Activated CD8-positive, alpha-beta memory T cell treated with anti-CD3 and anti-CD28 coated beads for 36 hours (primary cell): ENCODE data around the gene LMNA. TPM values are rescaled to one million over a fixed set of nuclear protein-coding genes. Genes with fewer than 3 reads are reported as not detected.

Source experiments
- CTCF ChIA-PET: fragments of 350-600 bp; sonication (Branson Sonifier 250); formaldehyde crosslinking; loops from one replicate; lab custom pipeline; 2021; ENCODE audit warnings: antibody characterized with exemption; lab: Charles Lee
- POLR2A ChIA-PET: fragments of 350-600 bp; sonication (Branson Sonifier 250); formaldehyde crosslinking; loops from one replicate; lab custom pipeline; 2021; ENCODE audit warnings: antibody characterized with exemption; lab: Charles Lee
- total RNA-seq, 2 experiments: library from RNA; stranded (reverse); gene quantifications; one replicate each; pipeline ENCODE4 v1.2.3, GENCODE V29; 2021

Gene LMNA
- total RNA-seq, 2 experiments from 2014 or later, result 95.3 to 95.9 TPM

DNA sequence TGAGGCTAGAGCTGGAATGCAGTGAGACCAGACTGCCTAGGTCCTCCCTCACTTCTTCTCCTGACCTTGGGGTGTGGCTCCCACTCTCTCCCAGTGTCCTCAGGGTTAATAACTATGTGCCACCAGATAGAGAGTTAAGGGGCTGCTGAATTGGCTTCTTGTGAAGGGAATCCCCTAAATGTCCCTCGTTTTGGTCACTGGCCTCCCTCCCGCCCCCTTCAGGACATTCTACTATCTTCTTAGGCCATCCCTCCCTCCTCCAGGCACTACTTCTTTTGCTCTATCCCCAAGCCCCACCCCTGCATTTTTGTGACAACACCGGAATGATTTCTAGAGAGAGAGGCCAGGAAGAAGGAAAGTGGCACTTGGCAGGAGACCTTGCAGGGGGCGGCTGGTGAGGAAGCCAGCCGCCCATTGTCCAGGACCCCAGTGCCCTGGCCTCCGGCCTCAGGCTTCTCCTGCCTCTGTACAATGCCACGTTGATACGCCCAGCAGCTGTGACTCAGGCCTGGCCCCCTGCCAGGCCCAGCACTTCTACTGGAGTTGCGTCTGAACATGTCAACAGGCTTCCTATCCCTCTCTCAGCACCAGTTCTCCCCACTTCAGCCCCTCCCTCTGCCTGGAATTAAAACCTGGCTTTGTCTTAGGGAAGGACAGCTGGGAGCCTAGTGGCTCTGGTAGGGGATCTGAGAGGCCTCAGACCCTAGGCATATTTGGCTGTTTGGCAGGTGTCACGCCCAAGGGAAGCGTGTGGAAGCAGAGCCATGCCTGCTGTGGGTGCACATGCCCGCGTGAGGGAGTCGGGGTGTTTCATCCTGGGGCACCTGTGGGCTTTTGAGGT lies 9.1 kb downstream of the LMNA start:
- ChIA-PET CTCF (interaction anchor here (1.0 to 8.2 kb wide), 3 partner anchors 10 to 28 kb away, joined by 4 to 73 read pairs (median 5); no protein-coding TSS in a partner anchor), POLR2A (interaction anchor here (1.5 kb wide), 1 partner anchor 9 kb away, joined by 3 read pairs; the partner anchor contains the start of gene LMNA)

DNA sequence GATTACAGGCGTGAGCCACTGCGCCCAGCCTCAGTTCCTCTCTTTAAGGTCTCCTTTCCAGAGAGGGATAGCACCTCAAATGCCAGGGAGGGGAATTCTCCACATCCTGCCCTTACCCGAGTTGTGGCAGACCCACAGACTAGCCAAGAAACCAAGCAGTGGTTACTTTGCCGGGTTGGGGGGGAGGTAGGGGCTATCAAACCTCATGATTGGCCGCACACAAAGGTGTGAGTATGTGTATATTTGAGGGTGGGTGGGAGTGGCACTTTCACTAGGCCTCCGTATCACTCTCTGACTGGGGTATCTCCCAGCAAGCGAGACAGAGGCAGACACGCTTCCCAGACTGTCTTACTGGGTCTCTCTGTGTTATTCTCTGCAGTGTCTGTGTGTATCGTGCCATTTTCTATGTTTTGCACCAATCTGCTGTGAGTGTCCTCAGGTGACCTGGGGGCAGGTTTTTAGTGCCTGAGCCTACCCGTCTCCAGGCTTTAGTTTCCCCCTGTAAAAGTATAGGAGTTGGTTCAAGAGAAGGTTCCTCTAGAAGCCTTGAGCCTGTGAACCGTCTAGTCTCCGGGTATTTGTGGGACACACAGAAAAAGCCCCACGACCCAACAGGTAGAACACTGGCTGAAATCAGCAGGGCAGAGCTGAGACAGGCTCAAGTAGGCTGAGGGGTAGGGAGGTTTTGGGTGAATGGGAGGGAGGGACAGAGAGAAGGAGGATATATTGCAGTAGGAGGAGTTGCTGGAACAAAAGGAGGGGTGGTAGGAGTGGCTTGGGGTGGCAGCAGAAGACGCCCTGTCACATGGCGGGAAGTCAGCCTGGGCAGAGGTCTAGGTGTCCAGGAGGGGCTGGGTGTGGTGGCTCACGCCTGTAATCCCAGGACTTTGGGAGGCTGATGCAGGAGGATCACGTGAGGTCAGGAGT lies 10.3 kb downstream of the LMNA start:
- CTCF ChIA-PET, result interaction anchor here (8.2 to 13.6 kb wide), 2 partner anchors 29 to 30 kb away, joined by 73 to 361 read pairs; no protein-coding TSS in a partner anchor
- POLR2A ChIA-PET, result no interaction called here

DNA sequence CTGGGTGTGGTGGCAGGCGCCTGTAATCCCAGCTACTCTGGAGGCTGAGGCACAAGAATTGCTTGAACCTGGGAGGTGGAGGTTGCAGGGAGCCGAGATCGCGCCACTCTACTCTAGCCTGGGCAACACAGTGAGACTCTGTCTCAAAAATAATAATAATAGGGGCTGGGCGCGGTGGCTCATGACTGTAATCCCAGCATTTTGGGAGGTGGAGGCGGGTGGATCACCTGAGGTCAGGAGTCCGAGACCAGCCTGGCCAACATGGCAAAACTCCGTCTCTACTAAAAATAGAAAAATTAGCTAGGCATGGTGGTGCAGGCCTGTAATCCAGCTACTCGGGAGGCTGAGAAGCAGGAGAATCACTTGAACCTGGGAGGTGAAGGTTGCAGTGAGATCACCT lies 11.0 kb downstream of the LMNA start:
- POLR2A ChIA-PET, result interaction anchor here (2.4 kb wide), 1 partner anchor 10 kb away, joined by 21 read pairs; the partner anchor contains the start of gene LMNA
- CTCF ChIA-PET, result interaction anchor here (1.4 to 13.6 kb wide), 2 partner anchors 20 to 31 kb away, joined by 3 to 361 read pairs; no protein-coding TSS in a partner anchor

DNA sequence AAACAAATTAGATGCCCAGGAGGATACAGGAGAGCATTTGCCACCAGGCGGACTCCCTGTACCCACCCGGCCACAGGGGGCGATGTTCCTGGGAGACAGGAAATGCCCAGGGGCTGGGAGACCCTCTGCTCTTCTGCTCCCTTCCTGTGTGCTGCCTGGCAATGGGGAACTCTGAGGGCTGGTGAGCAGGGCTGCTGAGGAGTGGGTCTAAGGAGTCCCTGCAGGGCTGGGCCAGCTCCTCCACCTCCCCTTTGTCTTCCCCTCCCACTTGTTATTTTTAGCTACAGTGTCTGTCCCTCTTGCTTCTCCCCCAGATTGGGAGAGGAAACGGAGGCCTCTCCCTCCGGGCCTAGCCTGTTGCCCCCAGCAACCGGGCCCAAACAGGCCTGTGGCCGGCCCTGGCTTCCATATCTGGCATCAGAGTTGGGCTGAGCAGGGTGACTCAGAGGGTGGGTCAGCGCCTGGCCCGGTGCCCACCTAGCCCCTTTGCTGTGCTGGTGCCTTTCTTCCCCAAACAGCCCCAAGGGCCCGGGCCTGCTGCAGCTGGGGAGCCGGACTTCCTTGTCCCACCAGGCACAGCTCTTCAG lies 11.6 kb downstream of the LMNA start:
- POLR2A ChIA-PET, result interaction anchor here (0.6 to 5.3 kb wide), 5 partner anchors 11 to 89 kb away, joined by 3 to 41 read pairs (median 17); partner anchors contain the start of gene LMNA

GRCh38 chr1:156126630-156127534 lies 12.4 kb downstream of the LMNA start:
- CTCF ChIA-PET, result interaction anchor here (0.7 to 13.6 kb wide), 14 partner anchors 8 to 144 kb away, joined by 3 to 361 read pairs (median 6); partner anchors contain the start of gene LMNA
- POLR2A ChIA-PET, result interaction anchor here (0.5 to 5.3 kb wide), 8 partner anchors 12 to 209 kb away, joined by 3 to 41 read pairs (median 12); partner anchors contain the start of gene LMNA

More for the DNA sequence above, 11.6 kb downstream of the LMNA start:
- CTCF ChIA-PET, result interaction anchor here (1.2 to 13.6 kb wide), 5 partner anchors 11 to 32 kb away, joined by 3 to 361 read pairs (median 4); partner anchors contain the start of gene LMNA

- CTCF ChIA-PET, result interaction anchor here (1.4 to 13.6 kb wide), 8 partner anchors 11 to 97 kb away, joined by 5 to 361 read pairs (median 20); partner anchors contain the start of genes MEX3A and PMF1
Observed at GRCh38 chr1:156128308-156128653, 13.8 kb downstream of the LMNA start.

GRCh38 chr1:156128654-156129597 lies 14.4 kb downstream of the LMNA start:
- CTCF ChIA-PET, result interaction anchor here (0.7 to 13.6 kb wide), 11 partner anchors 12 to 154 kb away, joined by 3 to 361 read pairs (median 18); partner anchors contain the start of genes MEX3A, PMF1 and SMG5
- POLR2A ChIA-PET, result interaction anchor here (1.0 to 5.3 kb wide), 4 partner anchors 14 to 95 kb away, joined by 4 to 41 read pairs (median 6); partner anchors contain the start of gene LMNA

More at GRCh38 chr1:156128308-156128653, 13.8 kb downstream of the LMNA start:
- POLR2A ChIA-PET, result interaction anchor here (1.0 to 5.3 kb wide), 2 partner anchors 14 to 32 kb away, joined by 6 to 41 read pairs; partner anchors contain the start of gene LMNA

DNA sequence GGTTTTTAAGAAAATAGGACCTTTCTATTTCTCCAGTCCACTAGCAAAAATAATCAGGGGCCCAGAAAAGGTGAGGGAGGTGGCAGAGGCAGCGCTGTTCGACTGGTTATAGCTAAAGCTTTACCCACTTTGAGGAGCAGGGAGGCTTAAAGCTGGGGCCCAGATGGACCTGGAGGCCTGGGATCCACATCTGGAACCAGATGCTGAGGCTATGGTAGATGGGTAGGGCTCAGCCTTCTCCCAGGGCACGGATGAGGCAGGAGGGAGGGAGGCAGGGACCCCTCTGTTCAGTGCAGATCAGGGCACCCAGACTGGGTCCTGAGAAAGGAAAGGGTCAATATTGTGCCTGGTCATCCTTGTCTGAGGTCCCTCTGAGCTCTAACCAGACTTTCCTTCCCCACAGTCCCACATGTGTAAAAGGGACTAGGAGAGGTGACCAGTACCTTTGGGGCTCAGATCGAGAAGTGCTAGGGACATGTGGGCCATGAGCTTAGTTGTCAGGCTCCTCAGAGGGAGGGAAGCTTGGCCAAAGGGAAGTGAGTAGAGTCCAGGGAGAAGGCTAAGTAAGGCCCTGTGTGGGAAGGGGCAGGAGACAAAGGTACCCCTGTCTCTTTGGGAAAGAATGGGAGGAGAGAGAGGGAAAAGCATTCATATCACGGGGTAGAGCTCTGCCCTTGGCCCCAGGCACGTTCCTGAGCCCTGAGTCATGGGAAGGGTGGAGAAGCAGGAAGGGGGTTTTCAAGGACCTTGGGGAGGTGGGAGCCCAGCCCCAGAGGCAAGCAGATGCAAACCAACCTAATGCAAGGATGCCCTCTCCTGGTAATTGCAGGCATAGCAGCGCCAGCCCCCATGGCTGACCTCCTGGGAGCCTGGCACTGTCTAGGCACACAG lies 15.4 kb downstream of the LMNA start:
- POLR2A ChIA-PET, result interaction anchor here (1.5 to 5.3 kb wide), 3 partner anchors 15 to 94 kb away, joined by 4 to 41 read pairs (median 5); partner anchors contain the start of gene LMNA
- CTCF ChIA-PET, result interaction anchor here (0.7 to 13.6 kb wide), 16 partner anchors 8 to 153 kb away, joined by 3 to 361 read pairs (median 5); partner anchors contain the start of genes MEX3A and SMG5

GRCh38 chr1:156130578-156130942 lies 16.0 kb downstream of the LMNA start:
- CTCF ChIA-PET, result interaction anchor here (0.7 to 13.6 kb wide), 15 partner anchors 8 to 152 kb away, joined by 3 to 361 read pairs (median 5); partner anchors contain the start of genes MEX3A and SMG5
- POLR2A ChIA-PET, result interaction anchor here (1.5 to 5.3 kb wide), 3 partner anchors 16 to 93 kb away, joined by 4 to 41 read pairs (median 5); partner anchors contain the start of gene LMNA

DNA sequence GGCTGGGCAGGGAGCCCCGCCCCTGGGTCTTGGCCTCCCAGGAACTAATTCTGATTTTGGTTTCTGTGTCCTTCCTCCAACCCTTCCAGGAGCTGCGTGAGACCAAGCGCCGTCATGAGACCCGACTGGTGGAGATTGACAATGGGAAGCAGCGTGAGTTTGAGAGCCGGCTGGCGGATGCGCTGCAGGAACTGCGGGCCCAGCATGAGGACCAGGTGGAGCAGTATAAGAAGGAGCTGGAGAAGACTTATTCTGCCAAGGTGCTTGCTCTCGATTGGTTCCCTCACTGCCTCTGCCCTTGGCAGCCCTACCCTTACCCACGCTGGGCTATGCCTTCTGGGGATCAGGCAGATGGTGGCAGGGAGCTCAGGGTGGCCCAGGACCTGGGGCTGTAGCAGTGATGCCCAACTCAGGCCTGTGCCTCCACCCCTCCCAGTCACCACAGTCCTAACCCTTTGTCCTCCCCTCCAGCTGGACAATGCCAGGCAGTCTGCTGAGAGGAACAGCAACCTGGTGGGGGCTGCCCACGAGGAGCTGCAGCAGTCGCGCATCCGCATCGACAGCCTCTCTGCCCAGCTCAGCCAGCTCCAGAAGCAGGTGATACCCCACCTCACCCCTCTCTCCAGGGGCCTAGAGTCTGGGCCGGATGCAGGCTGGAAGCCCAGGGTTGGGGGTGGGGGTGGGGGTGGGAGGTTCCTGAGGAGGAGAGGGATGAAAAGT lies 20.4 kb downstream of the LMNA start:
- CTCF ChIA-PET, result interaction anchor here (1.2 to 13.6 kb wide), 2 partner anchors 40 to 90 kb away, joined by 3 to 361 read pairs; no protein-coding TSS in a partner anchor

DNA sequence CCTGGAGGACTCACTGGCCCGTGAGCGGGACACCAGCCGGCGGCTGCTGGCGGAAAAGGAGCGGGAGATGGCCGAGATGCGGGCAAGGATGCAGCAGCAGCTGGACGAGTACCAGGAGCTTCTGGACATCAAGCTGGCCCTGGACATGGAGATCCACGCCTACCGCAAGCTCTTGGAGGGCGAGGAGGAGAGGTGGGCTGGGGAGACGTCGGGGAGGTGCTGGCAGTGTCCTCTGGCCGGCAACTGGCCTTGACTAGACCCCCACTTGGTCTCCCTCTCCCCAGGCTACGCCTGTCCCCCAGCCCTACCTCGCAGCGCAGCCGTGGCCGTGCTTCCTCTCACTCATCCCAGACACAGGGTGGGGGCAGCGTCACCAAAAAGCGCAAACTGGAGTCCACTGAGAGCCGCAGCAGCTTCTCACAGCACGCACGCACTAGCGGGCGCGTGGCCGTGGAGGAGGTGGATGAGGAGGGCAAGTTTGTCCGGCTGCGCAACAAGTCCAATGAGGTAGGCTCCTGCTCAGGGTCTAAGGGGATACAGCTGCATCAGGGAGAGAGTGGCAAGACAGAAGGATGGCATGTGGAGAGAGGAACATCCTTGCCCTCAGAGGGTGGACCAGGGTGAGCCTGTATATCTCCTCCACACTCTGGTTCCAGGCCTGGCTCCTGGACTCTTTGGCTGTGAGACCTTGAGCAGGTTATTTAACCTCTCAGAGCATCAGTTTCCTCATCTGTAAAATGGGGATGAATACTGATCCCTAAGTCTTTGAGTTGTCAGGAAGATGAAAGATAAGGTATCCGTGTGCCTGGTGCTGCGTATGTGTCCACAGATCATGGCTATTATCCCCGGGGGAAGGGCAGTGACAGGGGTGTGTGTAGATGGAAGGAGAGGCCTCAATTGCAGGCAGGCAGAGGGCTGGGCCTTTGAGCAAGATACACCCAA lies 21.7 kb downstream of the LMNA start:
- ChIA-PET CTCF (interaction anchor here (1.2 to 13.6 kb wide), 2 partner anchors 42 to 89 kb away, joined by 3 to 361 read pairs; no protein-coding TSS in a partner anchor), POLR2A (no interaction called here)

More for the DNA sequence above, 20.4 kb downstream of the LMNA start:
- POLR2A ChIA-PET, result no interaction called here

DNA sequence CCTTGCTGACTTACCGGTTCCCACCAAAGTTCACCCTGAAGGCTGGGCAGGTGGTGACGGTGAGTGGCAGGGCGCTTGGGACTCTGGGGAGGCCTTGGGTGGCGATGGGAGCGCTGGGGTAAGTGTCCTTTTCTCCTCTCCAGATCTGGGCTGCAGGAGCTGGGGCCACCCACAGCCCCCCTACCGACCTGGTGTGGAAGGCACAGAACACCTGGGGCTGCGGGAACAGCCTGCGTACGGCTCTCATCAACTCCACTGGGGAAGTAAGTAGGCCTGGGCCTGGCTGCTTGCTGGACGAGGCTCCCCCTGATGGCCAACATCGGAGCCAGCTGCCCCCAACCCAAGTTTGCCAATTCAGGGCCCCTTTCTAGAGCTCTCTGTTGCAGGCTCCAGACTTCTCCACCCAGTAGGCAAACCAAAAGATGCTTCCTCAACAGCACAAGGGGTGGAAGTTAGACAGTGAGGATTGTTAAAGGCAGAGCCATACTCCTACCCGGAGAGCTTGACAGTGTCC lies 22.5 kb downstream of the LMNA start:
- CTCF ChIA-PET, result interaction anchor here (13.6 kb wide), 1 partner anchor 43 kb away, joined by 361 read pairs; no protein-coding TSS in a partner anchor
- POLR2A ChIA-PET, result no interaction called here
